Measurements from ENCODE around the gene HIF1AN.

HIF1AN gene

DNA sequence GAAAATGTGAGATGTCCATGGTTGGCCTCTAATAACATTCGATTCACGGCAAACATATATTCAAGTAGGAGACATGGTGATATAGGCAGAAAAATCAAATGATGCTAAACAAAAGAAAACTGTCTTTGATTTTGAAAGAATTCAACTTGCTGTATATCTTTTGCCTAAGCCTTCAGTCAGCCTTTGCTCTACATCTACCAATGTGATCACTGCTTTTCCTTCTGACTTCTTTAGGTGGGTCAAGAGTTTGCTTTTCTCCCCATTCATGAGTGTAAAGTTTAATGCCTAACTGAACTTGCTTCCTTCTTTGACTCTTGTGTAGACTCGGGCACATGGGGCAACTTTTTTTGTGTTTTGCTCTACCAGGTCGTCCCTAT lies 417 bp upstream of the HIF1AN start:
- no peak for DNase-seq (ENCODE audit: low read depth, low spot score)
- Histone ChIP-seq H3K4me1 (ENCODE audit: control insufficient read depth, insufficient read depth, low read length) (no peaks in the 10 kb centered on the region), H3K4me3 (ENCODE audit: low read length) (no peak overlapping the region; the same call in 1 of the 2 replicates), H3K9me3 (ENCODE audit: control insufficient read depth, insufficient read depth, low read length) (no peaks in the 10 kb centered on the region), H3K27ac (ENCODE audit: low read length) (no peak overlapping the region), H3K27me3 (ENCODE audit: control insufficient read depth, insufficient read depth, low read length) (no peaks in the 10 kb centered on the region), H3K36me3 (ENCODE audit: control insufficient read depth, insufficient read depth, low read length) (peaks cover 6% of the 10 kb centered on the region; the same call in 1 of the 2 replicates)
- WGBS (ENCODE audit: insufficient coverage, insufficient read length): no CpG with 5 or more reads among the region's 4 CpGs

DNA sequence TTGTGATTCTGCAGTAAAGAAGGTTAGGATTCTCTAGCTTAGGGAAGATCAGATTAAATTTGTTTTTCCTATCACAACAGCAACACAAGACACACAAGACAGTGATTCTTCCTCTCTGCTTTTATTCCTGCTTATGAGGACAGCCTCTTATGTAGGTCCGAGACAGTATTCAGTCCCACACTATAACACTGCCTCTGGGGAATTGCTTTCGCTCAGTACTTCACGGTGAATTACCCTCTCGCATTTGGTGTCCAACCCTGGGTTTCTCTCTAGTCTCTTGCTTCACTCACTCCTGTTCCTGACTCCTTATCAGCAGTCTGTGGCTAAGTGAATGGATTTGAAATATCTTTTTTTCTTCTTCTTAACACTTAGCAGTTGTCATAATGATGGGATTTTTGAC lies 1.7 kb downstream of the HIF1AN start:
- no CpG with 5 or more reads among the region's 4 CpGs for WGBS (ENCODE audit: insufficient coverage, insufficient read length)
- Histone ChIP-seq H3K27me3 (ENCODE audit: control insufficient read depth, insufficient read depth, low read length) (no peaks in the 10 kb centered on the region), H3K9me3 (ENCODE audit: control insufficient read depth, insufficient read depth, low read length) (no peaks in the 10 kb centered on the region), H3K27ac (ENCODE audit: low read length) (no peak overlapping the region), H3K4me1 (ENCODE audit: control insufficient read depth, insufficient read depth, low read length) (no peaks in the 10 kb centered on the region), H3K36me3 (ENCODE audit: control insufficient read depth, insufficient read depth, low read length) (peaks cover 17% of the 10 kb centered on the region; the same call in 1 of the 2 replicates), H3K4me3 (ENCODE audit: low read length) (no peak overlapping the region)
- no peak for DNase-seq (ENCODE audit: low read depth, low spot score)

DNA sequence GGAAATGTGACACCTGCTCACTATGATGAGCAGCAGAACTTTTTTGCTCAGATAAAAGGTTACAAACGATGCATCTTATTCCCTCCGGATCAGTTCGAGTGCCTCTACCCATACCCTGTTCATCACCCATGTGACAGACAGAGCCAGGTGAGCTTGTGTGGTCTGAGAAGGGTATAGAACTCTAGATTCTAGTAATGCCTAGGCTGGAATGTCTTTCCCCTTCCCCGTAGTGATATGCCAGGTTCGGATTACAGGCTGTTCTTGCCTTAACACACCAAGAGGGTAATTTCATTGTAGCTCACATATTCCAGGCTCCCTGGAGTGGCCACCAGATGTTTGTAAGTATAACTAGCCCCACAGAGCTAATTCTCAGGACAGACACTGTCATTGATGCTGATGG lies 9.2 kb downstream of the HIF1AN start:
- H3K27ac ChIP-seq (ENCODE audit: low read length): no peak overlapping the region
- no peaks in the 10 kb centered on the region for H3K27me3 ChIP-seq (ENCODE audit: control insufficient read depth, insufficient read depth, low read length)
- no peak overlapping the region for H3K4me3 ChIP-seq (ENCODE audit: low read length)
- no CpG with 5 or more reads among the region's 5 CpGs for WGBS (ENCODE audit: insufficient coverage, insufficient read length)
- no peaks in the 10 kb centered on the region; the same call in 1 of the 2 replicates for H3K9me3 ChIP-seq (ENCODE audit: control insufficient read depth, insufficient read depth, low read length)
- no peak for DNase-seq (ENCODE audit: low read depth, low spot score)
- H3K4me1 ChIP-seq (ENCODE audit: control insufficient read depth, insufficient read depth, low read length): no peaks in the 10 kb centered on the region
- H3K36me3 ChIP-seq (ENCODE audit: control insufficient read depth, insufficient read depth, low read length): peaks cover 50% of the 10 kb centered on the region

DNA sequence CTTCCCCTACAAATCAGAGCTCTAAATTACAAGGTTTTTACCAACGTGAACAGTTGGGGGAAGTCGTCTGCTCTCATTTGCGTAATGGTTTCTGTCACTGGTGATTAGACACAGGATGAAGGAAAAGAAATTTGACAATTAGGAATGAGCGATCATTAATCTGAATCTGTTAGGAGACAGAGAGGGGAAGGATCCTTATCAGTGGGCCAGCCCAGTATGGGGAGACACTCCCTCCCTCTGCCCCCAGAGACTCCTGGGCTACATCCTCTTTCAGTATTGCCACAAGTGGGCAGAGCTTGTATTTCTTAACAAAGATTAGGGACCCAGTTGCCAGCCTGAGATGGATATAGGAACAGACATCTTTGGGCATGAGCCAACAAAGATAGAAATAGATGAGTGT lies 15.5 kb downstream of the HIF1AN start:
- DNase-seq (ENCODE audit: low read depth, low spot score): no peak

DNA sequence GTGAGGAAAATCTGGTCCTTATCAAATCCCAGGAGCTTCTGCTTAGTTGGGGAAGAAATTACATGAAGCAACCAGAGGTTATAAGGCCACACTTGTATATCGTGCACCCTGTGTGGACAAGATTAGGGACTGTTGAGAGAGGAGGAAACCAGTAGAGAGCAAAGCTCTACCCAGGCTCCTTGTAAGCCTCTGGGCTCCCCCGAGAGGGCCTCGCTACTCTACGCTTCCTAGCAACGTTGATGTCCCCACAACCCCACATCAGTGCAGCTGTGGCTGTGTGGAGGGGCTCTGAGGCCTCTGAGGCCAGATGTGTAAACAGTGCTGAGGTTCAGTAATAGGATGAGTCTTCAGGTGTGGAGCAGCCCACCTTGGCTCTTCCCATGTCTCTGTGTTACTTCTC lies 16.0 kb downstream of the HIF1AN start:
- H3K27me3 ChIP-seq (ENCODE audit: control insufficient read depth, insufficient read depth, low read length): no peaks in the 10 kb centered on the region
- no peak overlapping the region for H3K27ac ChIP-seq (ENCODE audit: low read length)
- no peak for DNase-seq (ENCODE audit: low read depth, low spot score)
- H3K36me3 ChIP-seq (ENCODE audit: control insufficient read depth, insufficient read depth, low read length): peaks cover 22% of the 10 kb centered on the region
- whole genome bisulfite sequencing (ENCODE audit: insufficient coverage, insufficient read length): no CpG with 5 or more reads among the region's 5 CpGs
- H3K4me3 ChIP-seq (ENCODE audit: low read length): no peak overlapping the region
- no peaks in the 10 kb centered on the region for H3K9me3 ChIP-seq (ENCODE audit: control insufficient read depth, insufficient read depth, low read length)
- H3K4me1 ChIP-seq (ENCODE audit: control insufficient read depth, insufficient read depth, low read length): no peaks in the 10 kb centered on the region

More for the DNA sequence above, 15.5 kb downstream of the HIF1AN start:
- Histone ChIP-seq H3K27me3 (ENCODE audit: control insufficient read depth, insufficient read depth, low read length) (no peaks in the 10 kb centered on the region), H3K36me3 (ENCODE audit: control insufficient read depth, insufficient read depth, low read length) (peaks cover 22% of the 10 kb centered on the region), H3K27ac (ENCODE audit: low read length) (no peak overlapping the region), H3K4me3 (ENCODE audit: low read length) (no peak overlapping the region), H3K4me1 (ENCODE audit: control insufficient read depth, insufficient read depth, low read length) (no peaks in the 10 kb centered on the region), H3K9me3 (ENCODE audit: control insufficient read depth, insufficient read depth, low read length) (no peaks in the 10 kb centered on the region)
- no CpG with 5 or more reads among the region's 4 CpGs for WGBS (ENCODE audit: insufficient coverage, insufficient read length)

DNA sequence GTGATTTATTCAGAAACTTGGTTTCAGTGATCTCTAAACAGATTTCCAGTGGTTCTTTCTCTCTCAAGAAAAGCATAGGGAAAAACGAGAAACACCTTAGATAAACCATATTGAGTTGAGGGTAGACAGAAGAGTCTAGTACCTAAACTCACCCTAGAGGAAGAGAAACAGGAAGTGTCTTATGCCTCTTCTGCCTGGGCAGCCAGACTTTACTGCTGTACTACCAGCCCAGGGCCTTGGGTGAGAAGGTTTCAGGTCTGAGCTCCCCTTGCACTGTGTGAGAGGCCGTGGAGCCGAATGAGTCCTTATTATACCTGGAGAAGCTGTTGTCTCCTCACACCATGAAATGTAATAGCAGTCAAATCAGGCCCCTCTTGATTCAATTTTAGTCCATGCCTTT lies 18.2 kb downstream of the HIF1AN start:
- DNase-seq (ENCODE audit: low read depth, low spot score): no peak

DNA sequence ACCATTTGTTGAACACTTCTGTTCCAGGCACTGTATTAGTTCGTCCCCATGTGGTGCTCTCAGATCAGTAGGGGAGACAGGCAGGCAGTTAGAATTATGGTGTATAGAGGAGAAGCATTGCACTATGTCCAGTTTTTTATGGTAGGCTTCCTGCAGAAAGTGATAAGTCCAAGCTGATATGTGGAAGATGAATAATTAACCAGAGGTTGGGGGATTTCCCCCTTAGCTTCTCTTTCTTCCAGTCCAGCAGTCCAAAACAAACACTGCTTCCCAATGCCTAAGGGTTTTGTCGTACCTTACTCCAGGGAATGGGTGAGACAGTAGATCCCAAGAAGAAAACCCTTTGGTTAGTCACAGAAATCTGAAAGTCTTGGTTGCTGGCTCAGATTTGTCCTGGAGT lies 19.2 kb downstream of the HIF1AN start:
- no peaks in the 10 kb centered on the region for H3K9me3 ChIP-seq (ENCODE audit: control insufficient read depth, insufficient read depth, low read length)
- no peaks in the 10 kb centered on the region for H3K4me1 ChIP-seq (ENCODE audit: control insufficient read depth, insufficient read depth, low read length)
- no peak overlapping the region for H3K27ac ChIP-seq (ENCODE audit: low read length)
- H3K27me3 ChIP-seq (ENCODE audit: control insufficient read depth, insufficient read depth, low read length): no peaks in the 10 kb centered on the region
- peaks cover 2% of the 10 kb centered on the region; the same call in 1 of the 2 replicates for H3K36me3 ChIP-seq (ENCODE audit: control insufficient read depth, insufficient read depth, low read length)
- no CpG with 5 or more reads among the region's 2 CpGs for WGBS (ENCODE audit: insufficient coverage, insufficient read length)
- no peak overlapping the region for H3K4me3 ChIP-seq (ENCODE audit: low read length)
- DNase-seq (ENCODE audit: low read depth, low spot score): no peak

More for the DNA sequence above, 18.2 kb downstream of the HIF1AN start:
- WGBS (ENCODE audit: insufficient coverage, insufficient read length): no CpG with 5 or more reads among the region's 3 CpGs
- H3K36me3 ChIP-seq (ENCODE audit: control insufficient read depth, insufficient read depth, low read length): peaks cover 7% of the 10 kb centered on the region; the same call in 1 of the 2 replicates
- H3K27ac ChIP-seq (ENCODE audit: low read length): no peak overlapping the region
- no peaks in the 10 kb centered on the region for H3K9me3 ChIP-seq (ENCODE audit: control insufficient read depth, insufficient read depth, low read length)
- no peaks in the 10 kb centered on the region for H3K4me1 ChIP-seq (ENCODE audit: control insufficient read depth, insufficient read depth, low read length)
- H3K4me3 ChIP-seq (ENCODE audit: low read length): no peak overlapping the region
- H3K27me3 ChIP-seq (ENCODE audit: control insufficient read depth, insufficient read depth, low read length): no peaks in the 10 kb centered on the region

DNA sequence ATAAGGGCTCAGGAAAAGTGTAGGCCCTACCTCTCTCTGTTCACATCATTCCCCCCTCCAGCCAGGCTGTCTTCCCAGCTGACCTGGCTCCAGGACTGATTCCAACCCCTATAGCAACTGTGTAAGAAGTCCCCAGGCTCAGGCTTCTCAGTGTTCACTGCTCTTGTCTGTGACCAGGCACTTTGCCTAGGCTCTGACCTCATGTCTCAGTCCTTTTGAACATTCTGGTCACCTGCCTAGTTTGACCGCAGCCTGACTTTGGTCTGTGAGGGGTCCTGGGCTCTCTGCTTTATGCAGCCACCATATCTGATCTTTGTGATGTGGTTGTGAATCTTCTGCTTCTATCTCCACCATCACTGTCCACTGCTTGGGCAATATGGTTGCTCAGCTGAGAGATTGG lies 24.5 kb downstream of the HIF1AN start:
- no peaks in the 10 kb centered on the region for H3K27me3 ChIP-seq (ENCODE audit: control insufficient read depth, insufficient read depth, low read length)
- no CpG with 5 or more reads among the region's 1 CpG for WGBS (ENCODE audit: insufficient coverage, insufficient read length)
- H3K27ac ChIP-seq (ENCODE audit: low read length): no peak overlapping the region
- H3K9me3 ChIP-seq (ENCODE audit: control insufficient read depth, insufficient read depth, low read length): no peaks in the 10 kb centered on the region
- no peaks in the 10 kb centered on the region; the same call in 1 of the 2 replicates for H3K36me3 ChIP-seq (ENCODE audit: control insufficient read depth, insufficient read depth, low read length)
- DNase-seq (ENCODE audit: low read depth, low spot score): no peak
- H3K4me1 ChIP-seq (ENCODE audit: control insufficient read depth, insufficient read depth, low read length): no peaks in the 10 kb centered on the region
- H3K4me3 ChIP-seq (ENCODE audit: low read length): no peak overlapping the region

DNA sequence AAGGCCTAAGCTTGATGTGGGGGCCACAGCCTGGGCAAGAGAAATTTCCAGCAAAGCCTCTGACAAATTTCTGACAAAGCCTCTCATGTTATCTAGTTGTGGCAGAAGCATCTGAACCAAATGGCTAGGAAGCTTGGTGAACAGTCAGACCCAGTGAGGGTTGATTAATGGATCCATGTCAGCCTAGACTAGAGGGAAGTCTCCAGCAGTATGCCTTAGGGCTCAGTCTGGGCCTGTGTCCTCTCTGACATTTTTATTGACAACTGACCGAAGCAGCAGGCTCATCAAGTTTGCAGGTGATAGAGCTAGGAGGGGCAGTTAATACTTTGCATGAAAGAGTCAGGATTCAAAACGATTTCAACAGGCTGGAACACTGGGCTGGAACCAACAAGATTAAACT lies 25.3 kb downstream of the HIF1AN start:
- DNase-seq (ENCODE audit: low read depth, low spot score): no peak
- no peak overlapping the region for H3K4me3 ChIP-seq (ENCODE audit: low read length)
- no peaks in the 10 kb centered on the region for H3K4me1 ChIP-seq (ENCODE audit: control insufficient read depth, insufficient read depth, low read length)
- no peak overlapping the region for H3K27ac ChIP-seq (ENCODE audit: low read length)
- no peaks in the 10 kb centered on the region for H3K27me3 ChIP-seq (ENCODE audit: control insufficient read depth, insufficient read depth, low read length)
- no peaks in the 10 kb centered on the region for H3K9me3 ChIP-seq (ENCODE audit: control insufficient read depth, insufficient read depth, low read length)
- no CpG with 5 or more reads among the region's 2 CpGs for WGBS (ENCODE audit: insufficient coverage, insufficient read length)
- no peaks in the 10 kb centered on the region; the same call in 1 of the 2 replicates for H3K36me3 ChIP-seq (ENCODE audit: control insufficient read depth, insufficient read depth, low read length)

DNA sequence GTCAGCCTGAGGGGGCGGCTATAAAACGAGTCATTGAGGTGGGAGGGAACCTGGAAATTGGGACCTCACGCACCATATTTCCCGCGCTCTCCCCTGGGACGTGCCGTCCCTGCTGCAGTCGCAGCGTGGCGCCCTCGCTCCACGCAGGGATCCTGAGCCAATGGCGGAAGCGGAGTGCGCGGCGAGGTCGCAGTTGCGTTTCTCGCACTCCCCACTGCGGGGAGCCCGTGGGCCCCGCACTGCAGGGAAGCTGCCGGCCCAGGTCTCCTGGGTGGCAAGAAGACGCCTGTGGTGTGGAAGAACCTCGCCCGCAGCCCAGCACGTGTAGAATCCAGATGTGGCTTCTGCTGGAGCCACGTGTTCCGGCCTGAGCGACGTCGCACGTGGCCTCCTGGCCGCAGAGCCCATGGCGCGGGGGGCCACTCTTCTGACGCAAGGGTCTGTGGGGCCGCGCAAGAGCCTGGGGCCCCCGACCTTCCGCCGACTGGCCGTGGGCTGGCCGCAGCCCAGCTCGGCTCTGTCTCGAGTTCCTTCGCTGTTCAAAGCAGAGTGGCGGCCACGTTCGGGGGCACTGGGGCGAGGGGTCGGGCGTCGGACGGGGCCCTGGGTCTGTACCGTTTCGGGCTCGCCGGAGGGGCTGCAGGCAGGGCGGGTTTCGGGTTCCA lies 26.4 kb downstream of the HIF1AN start:
- H3K9me3 ChIP-seq (ENCODE audit: control insufficient read depth, insufficient read depth, low read length): no peaks in the 10 kb centered on the region
- no peak overlapping the region for H3K4me3 ChIP-seq (ENCODE audit: low read length)
- WGBS (ENCODE audit: insufficient coverage, insufficient read length): no CpG with 5 or more reads among the region's 62 CpGs
- H3K27me3 ChIP-seq (ENCODE audit: control insufficient read depth, insufficient read depth, low read length): no peaks in the 10 kb centered on the region
- no peaks in the 10 kb centered on the region; the same call in 1 of the 2 replicates for H3K36me3 ChIP-seq (ENCODE audit: control insufficient read depth, insufficient read depth, low read length)
- no peaks in the 10 kb centered on the region for H3K4me1 ChIP-seq (ENCODE audit: control insufficient read depth, insufficient read depth, low read length)
- H3K27ac ChIP-seq (ENCODE audit: low read length): no peak overlapping the region
- peak; percentile 63 for DNase-seq (ENCODE audit: low read depth, low spot score)

Data from iPS DF 6.9 (cell line).